ENCODE results near the gene IGF2R.
"Not testable (repeated sequence)": the region's sequence is repeated elsewhere in the genome, so short reads cannot be mapped to it uniquely, and the experiment has no call there.

Gene IGF2R

GRCh38 chr6:159955945-159956361 lies 12.9 kb upstream of the IGF2R start:
- no peak for DNase-seq

GRCh38 chr6:159957071-159957673 lies 11.7 kb upstream of the IGF2R start:
- DNase-seq: no peak

GRCh38 chr6:159959165-159959975 lies 9.5 kb upstream of the IGF2R start:
- DNase-seq: no peak

- DNase-seq: no peak
These were observed 8.9 kb upstream of the IGF2R start for GRCh38 chr6:159959976-159960384.

GRCh38 chr6:159960485-159960884 lies 8.4 kb upstream of the IGF2R start:
- no peak for DNase-seq

GRCh38 chr6:159961528-159961927 lies 7.4 kb upstream of the IGF2R start:
- no peak for DNase-seq

GRCh38 chr6:159963111-159963510 lies 5.8 kb upstream of the IGF2R start:
- DNase-seq: no peak

- DNase-seq: no peak
These were observed 4.8 kb upstream of the IGF2R start for GRCh38 chr6:159964046-159964445.

- no peak for DNase-seq
These were observed 2.5 kb upstream of the IGF2R start for GRCh38 chr6:159966339-159966738.

- DNase-seq: no peak
These were observed 1.9 kb upstream of the IGF2R start for GRCh38 chr6:159966981-159967380.

- DNase-seq: not testable (repeated sequence)
These were observed 1.3 kb upstream of the IGF2R start for GRCh38 chr6:159967621-159968020.

GRCh38 chr6:159969204-159969912 lies 476 bp downstream of the IGF2R start:
- DNase-seq: peak; percentile 70

- peak; percentile 62 for DNase-seq
These were observed 1.0 kb downstream of the IGF2R start for GRCh38 chr6:159969921-159970320.

GRCh38 chr6:159970659-159971063 lies 1.8 kb downstream of the IGF2R start:
- DNase-seq: no peak

GRCh38 chr6:159971341-159972178 lies 2.7 kb downstream of the IGF2R start:
- no peak for DNase-seq

- no peak for DNase-seq
These were observed 3.8 kb downstream of the IGF2R start for GRCh38 chr6:159972506-159973268.

- DNase-seq: no peak
These were observed 4.5 kb downstream of the IGF2R start for GRCh38 chr6:159973406-159973805.

GRCh38 chr6:159973951-159974350 lies 5.1 kb downstream of the IGF2R start:
- no peak for DNase-seq

GRCh38 chr6:159974932-159975331 lies 6.0 kb downstream of the IGF2R start:
- DNase-seq: no peak

- DNase-seq: no peak
These were observed 7.9 kb downstream of the IGF2R start for GRCh38 chr6:159976686-159977254.

GRCh38 chr6:159977255-159977903 lies 8.5 kb downstream of the IGF2R start:
- DNase-seq: no peak
